NCI-H146 treated with DMSO at 0.1 percent for 48 hours (cell line): ENCODE measurements around the gene KRT77.

Source experiments
- DNase-seq: peaks from one replicate; lab custom pipeline; 2025; ENCODE audit not compliant: unreplicated experiment; lab: John Stamatoyannopoulos, UW

The KRT77 gene

GRCh38 chr12:52659395-52659794, 43.9 kb downstream of the KRT77 start:
- DNase-seq, result no peak

DNA sequence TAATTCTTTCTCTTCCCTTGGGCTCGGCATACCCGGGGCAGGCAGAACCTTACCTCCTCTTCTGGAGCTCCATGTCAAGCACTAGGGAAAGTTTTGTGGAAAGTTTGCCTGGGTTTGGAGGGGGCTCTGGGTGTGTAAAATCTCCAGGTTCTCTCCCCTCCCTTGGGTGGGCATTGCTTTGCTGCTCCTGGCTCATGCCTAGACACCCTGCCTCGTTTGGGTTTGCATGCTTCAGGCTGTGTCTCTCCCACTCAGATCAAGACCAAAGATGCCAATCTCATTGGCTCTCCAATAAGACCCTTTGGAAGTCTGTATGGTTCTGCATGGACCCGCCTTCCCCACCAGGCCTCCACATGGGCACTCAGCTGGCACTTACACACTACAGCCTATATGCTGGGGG, 45.1 kb downstream of the KRT77 start:
- no peak for DNase-seq

GRCh38 chr12:52657250-52657902, 45.9 kb downstream of the KRT77 start:
- no peak for DNase-seq

GRCh38 chr12:52656616-52657015, 46.7 kb downstream of the KRT77 start:
- no peak for DNase-seq

DNA sequence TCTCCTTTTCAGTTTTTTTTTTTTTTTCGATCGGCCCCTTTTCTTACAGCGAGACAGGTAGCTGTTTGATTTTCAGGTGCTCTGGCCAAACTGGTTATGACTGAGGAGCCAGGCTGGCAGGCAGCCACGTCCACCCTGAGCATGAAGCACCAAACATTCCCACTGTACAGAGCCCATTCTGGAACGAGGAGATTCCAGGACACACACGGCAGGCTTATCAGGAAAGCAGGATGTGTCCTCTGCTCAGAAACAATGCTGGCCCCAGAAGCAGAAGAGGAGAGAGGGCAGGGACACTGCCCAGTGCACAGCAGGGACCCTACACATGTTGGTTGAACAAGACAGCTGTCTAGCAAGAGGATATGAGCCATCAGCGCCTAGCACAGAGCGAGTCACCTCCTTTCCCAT, 47.6 kb downstream of the KRT77 start:
- no peak for DNase-seq

- no peak for DNase-seq
These were observed 48.1 kb downstream of the KRT77 start for GRCh38 chr12:52655251-52655650.

- DNase-seq, result no peak
These were observed 51.5 kb downstream of the KRT77 start, which contains the start of gene KRT2 for GRCh38 chr12:52651726-52652261. Gene KRT2, minus strand, starts transcription at chr12:52652211. Its CDS starts 69 bp downstream, at chr12:52652142.

GRCh38 chr12:52650520-52651081, 52.7 kb downstream of the KRT77 start:
- no peak for DNase-seq

DNA sequence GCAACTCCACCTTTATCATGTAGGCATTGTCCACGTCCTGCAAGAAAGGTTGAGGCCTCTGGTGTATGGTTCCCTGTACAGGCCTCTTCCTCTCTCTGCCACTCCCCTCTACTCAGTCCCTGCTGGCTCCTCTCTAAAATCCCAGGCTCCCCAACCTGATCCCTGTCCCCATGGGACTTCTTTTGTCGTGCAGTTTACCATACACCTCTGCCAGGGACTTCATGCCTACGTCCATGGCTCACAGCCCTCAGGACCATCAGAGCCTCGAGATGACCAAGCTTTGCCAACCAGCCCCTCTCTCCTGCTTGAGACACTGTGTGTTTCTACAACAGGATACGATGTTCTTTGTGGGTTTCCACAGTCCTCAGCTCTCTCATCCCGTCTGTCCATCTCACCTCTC, 54.3 kb downstream of the KRT77 start:
- no peak for DNase-seq

DNA sequence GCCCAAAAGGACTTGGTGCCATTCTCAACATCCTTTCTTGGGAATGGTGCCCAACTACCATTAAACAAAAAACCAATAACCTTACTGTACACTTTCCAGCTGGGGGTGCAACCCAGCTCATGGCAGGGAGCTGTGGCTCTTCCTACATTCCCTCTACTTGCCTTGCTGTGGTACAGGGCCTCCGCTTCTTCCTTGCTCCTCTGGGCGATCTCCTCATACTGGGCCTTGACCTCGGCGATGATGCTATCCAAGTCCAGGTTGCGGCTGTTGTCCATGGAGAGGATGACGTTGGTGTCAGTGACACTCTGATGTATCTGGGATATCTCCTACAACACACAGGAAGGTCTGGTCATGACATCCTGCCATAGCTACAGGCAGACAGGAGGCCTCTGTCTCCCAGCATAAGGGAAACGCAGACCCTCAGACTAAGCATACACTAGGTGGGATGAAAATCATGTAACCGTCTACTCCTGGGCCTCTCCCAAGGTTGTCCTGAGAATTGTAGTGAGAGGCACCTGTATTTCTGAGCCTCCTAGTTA, 55.2 kb downstream of the KRT77 start:
- no peak for DNase-seq

- DNase-seq, result no peak
These were observed 55.7 kb downstream of the KRT77 start for GRCh38 chr12:52647601-52648000.

DNA sequence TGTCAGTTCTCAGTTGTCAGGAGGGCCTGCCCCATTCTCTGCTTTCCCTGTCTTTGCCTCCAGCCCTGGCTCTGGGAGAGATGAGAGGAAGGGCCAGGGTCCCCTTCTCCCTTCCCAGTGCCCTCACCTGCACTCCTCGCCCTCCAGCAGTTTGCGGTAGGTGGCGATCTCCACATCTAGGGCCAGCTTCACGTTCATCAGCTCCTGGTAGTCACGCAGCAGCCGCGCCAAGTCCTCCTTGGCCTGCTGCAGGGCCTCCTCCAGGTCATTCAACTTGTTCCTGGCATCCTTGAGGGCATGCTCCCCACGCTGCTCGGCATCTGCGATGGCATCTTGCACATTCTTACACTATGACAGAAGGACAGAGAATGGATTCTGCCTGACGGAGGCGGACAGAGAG, 56.7 kb downstream of the KRT77 start:
- no peak for DNase-seq

GRCh38 chr12:52645982-52646381, 57.3 kb downstream of the KRT77 start:
- DNase-seq, result no peak

DNA sequence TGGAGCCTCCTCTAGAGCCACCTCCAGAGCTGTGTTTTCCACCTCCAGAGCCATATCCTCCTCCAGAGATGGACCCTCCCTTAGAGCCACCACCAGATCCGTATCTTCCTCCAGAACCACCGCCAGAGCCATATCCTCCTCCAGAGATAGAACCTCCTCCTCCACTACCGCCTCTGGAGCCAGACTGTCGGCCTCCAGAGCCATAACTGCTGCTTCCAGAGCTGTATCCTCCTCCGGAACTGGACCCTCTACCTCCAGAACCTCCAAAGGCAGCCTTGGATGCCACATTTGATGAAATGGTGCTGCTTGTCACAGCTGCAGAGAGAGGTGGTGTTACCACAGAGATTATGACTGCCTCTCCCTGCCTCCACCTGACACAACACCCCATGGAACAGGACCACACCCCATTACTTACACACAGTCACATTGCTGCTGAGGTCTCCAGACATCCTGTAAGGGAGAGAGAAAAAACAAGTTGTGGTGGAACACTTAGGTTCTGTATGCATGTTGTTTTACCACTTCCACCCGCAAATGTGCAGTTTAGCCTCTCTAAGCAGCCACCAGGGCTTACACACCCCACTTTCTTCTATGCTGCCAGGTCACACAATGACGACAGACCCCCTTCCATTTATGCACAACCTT, 58.1 kb downstream of the KRT77 start:
- no peak for DNase-seq

DNA sequence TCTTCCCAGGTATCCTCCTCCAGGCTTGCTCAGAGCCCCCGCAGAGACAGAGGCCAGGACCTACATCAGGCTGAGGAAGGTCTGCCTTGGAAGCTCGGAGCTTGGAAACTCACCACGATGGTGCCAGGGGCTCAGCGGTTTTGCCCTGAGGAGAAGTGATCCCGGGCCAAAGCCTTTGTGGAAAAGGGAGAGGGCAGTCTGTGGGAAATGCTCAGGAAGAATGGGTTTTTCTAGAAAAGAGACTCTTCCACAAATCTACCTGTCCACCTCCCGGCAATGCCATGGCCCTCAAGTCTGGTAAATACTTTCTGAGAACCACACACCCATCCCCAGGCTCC, 59.3 kb downstream of the KRT77 start:
- DNase-seq, result no peak

- DNase-seq, result no peak
These were observed 59.9 kb downstream of the KRT77 start for GRCh38 chr12:52643233-52644077.

DNA sequence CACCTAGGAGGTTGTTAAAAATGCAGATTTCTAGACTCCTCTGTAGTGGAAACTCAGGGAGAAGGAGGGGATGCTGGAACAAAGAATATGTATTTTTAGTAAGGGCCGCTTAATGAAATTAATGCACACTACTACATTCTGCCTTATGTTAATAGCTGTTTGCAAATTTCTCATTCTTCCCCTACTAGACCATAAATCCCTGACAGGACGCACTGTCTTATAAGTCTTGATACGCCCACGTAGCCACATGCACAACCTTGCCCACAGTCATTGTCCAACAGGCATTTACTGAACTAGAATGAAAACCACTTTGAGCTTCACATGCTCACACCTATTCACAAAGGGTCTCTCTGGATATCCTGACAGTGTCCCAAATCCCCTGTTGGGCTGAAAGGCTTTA, 61.9 kb downstream of the KRT77 start:
- DNase-seq, result no peak
